Epithelial cell of esophagus (primary cell): ENCODE measurements around the gene AMT.
A peak's percentile ranks its signal among the peaks of the same experiment; 100 is the strongest.

Source experiments
- DNase-seq: peaks from one replicate; pipeline ENCODE4 v3.0.0; 2010; ENCODE audit warnings: low read depth
- H3K4me3 ChIP-seq: 2 replicates; pipeline ENCODE4 v1.5.1; 2011; ENCODE audit warnings: mild to moderate bottlenecking, low read length, control low read depth
- CTCF ChIP-seq: IDR thresholded peaks from 2 replicates; pipeline ENCODE4 v1.5.1; 2011; ENCODE audit warnings: low read depth, mild to moderate bottlenecking, low read length, control low read depth, inconsistent platforms; ENCODE audit not compliant: insufficient read depth; ENCODE audit errors: missing control alignments

Gene AMT

GRCh38 chr3:49422379-49423248, at the start of gene AMT:
AMT (minus strand) TSS chr3:49422473; CDS start chr3:49422450, 23 bp downstream.
- no peak for DNase-seq
- H3K4me3 ChIP-seq = no peak within 1 kb of the TSS

GRCh38 chr3:49470714-49471420, 48.6 kb upstream of the AMT start:
- DNase-seq = peak; percentile 27

More at GRCh38 chr3:49422379-49423248, at the start of gene AMT:
- TF ChIP-seq CTCF = no peak

GRCh38 chr3:49469936-49470713, 47.9 kb upstream of the AMT start, which contains the start of gene DAG1:
DAG1 (plus strand) TSS chr3:49470267; CDS start chr3:49510535, 40,268 bp downstream.
- peak; percentile 98 for DNase-seq
- no peak for TF ChIP-seq CTCF
- H3K4me3 ChIP-seq = peak within 1 kb of the TSS; percentile 87

More at GRCh38 chr3:49470714-49471420, 48.6 kb upstream of the AMT start:
- TF ChIP-seq CTCF = no peak
- peak overlapping the region; percentile 87 for H3K4me3 ChIP-seq

- TF ChIP-seq CTCF = no peak
- peak; percentile 72 for DNase-seq
- H3K4me3 ChIP-seq = peak overlapping the region; percentile 56
Observed at GRCh38 chr3:49469037-49469935, 47.0 kb upstream of the AMT start.

GRCh38 chr3:49466085-49466484, 43.8 kb upstream of the AMT start:
- DNase-seq = no peak
- TF ChIP-seq CTCF = no peak
- H3K4me3 ChIP-seq = no peak overlapping the region
